HG03175 (cell line): Measurements from ENCODE around the gene PDE4D.

Experiments used
- ATAC-seq: cut with Tn5 transposase; IDR thresholded peaks from one replicate; pipeline ENCODE4 v1.9.1; 2021; ENCODE audit warnings: mild to moderate bottlenecking, moderate library complexity; ENCODE audit not compliant: unreplicated experiment

The PDE4D gene

DNA sequence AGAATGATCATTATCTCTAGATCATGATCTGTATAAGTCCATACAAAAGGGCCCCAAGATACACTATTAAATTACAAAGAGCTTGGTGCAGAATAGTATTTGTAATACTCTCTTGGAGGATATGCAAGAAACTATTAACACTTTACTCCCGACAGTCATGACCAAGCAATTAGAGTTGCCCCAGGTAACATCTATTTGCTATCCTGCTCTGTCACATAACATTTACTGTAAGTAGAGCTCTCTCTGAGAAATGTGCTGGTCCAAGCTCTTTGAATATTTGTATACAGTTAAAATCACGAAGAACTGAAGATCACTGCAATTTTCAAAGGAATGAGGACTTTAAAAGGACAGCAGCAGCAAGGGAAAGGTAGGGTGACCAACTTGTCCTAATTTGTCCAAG, 757.0 kb downstream of the PDE4D start:
- no peak for ATAC-seq

- no peak for ATAC-seq
Observed at GRCh38 chr5:59134471-59135163, 758.9 kb downstream of the PDE4D start.

DNA sequence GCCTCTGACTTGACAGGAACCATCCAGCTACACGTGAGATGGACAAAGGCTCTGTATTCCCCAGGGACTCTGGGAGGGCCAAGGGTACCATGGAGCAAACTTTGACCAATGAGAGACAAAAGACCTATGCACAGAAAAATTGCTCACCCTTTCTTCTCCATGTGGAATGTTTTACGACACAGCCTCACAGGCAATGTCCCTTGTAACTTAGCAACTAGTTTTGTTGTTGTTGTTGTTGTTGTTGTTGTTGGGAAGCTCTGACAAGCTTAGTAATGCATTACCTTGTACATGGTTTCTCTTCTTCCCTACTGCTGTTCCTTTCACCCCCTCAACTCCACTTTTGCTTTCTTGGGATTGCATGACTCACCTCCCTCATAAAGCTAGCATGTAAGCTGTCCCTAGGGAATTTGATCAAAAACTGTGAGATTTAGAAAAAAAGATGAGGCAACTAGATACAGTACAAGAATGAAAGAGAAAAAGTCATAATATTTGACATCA, 759.7 kb downstream of the PDE4D start:
- ATAC-seq = no peak

DNA sequence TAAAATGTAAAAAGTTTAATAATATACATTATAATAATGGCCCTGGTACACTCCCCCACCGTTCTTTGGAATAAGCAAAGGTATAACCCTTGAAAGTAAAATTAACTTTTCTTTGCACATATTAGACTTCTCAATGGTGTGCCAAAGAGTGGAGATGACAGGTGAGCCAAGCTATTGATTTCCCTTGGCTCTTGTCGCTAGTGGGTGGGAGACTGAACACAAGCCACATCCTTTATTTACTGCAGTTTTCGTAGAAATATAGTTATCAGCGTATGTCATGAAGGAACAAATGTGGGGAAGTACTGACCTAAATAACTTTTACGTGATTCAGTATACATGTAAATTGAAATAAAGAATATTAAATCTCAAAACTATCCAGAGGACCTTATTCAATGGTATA, 761.4 kb downstream of the PDE4D start:
- no peak for ATAC-seq

DNA sequence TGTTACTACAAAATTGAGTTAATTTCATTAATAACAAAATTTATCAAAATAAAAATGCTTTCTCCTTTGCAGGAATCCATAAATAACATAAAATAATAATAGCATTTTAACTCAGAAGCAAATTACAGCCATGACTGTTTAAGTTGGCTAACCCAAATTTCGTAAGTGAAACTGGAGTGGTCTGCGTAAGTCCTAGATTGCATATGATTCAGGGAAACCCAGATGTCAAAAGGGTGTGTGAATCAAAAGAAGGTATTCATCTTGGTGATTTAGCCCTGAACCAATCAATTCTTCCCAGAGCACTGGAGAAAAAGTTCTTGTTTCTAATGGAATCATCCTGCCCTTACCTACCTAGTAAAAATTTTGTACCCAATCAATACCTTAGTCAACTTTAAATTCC, 763.1 kb downstream of the PDE4D start:
- no peak for ATAC-seq

GRCh38 chr5:59128646-59129290, 764.8 kb downstream of the PDE4D start:
- no peak for ATAC-seq

DNA sequence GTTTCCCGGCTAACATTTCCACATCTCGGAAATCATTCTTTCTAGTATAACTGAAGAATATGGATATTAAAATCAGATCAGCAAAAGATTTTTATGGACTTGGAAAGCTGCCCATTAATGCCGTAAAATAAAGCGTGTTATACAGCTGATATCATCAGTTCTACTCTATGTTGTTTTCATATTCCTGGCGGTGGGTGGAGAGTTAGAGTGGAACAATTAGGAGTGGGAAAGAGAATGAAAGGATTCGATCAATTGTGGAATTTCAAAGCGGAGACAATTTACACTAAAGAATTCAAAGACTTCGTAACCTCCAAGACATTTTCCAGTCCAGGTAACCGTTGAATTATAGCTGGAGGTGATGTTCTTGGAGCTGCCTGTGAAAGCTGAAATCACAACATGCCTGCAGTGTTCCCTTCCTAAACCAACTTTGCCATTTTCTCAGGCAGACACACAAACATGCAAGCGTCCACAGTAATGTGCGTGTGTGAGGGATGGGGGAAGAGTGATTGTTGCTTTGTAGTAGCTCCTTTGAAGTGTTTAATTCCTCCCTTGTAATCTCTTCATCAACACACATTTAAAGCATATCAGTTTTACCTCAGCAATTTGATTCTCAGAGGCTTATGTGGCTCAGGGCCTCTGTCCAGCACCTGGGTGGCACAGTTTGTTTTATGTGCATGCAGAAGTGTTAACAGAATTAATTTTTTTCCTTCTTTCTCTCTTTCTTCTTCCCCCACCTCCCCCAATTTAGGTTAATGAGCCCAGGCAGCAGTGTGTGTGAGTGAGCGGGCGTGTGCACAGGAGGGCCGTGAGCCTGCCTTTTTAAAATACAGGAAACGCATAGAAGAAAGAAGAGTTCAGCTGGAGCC, 766.6 kb downstream of the PDE4D start:
- ATAC-seq = no peak

GRCh38 chr5:59126016-59126707, 767.4 kb downstream of the PDE4D start:
- ATAC-seq = no peak

DNA sequence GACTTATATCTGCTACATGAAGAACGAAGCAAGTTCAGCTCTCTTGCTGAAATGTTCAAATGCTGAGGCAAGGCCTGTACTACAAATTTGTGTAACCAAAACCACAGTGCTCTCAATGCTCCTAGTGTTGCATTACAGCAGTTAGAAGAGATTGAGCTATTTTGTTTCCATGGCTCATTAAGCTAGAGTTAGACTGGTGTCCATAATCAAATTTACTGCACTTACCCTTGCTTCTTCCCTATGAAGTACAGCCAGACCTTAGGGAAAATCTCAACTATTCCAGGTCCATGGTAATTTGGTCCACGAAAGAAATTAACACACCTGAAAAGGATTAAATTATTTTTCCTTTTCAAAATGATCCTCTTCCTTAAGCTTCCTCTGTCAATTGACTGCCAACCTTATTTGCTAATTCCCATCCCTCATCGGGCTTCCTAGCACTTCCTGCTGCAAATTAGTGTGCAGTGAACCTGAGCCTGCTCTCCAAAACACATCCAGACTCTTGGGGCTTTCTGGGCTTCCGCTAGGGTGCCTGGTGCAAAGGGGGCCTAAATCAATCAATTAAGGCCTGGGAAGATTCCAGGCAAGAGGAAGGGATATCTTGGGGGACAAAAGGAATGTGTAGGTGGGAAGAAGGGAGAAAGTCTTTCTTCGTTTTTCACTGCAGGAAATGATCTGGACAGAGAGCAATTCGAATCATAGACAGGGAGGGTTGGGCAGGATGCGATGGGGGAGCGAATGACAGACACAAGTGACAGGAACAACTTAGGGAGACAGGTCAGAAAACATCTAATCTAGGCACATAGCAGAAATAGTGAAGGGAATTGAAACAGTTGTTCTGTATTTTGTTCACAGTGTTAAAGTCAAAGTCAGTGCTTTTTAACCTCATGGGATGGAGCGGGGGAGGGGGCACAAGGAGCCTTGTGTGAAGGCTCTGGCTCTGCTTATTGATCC, 768.2 kb downstream of the PDE4D start:
- ATAC-seq = no peak

GRCh38 chr5:59123595-59124561, 769.6 kb downstream of the PDE4D start:
- no peak for ATAC-seq

DNA sequence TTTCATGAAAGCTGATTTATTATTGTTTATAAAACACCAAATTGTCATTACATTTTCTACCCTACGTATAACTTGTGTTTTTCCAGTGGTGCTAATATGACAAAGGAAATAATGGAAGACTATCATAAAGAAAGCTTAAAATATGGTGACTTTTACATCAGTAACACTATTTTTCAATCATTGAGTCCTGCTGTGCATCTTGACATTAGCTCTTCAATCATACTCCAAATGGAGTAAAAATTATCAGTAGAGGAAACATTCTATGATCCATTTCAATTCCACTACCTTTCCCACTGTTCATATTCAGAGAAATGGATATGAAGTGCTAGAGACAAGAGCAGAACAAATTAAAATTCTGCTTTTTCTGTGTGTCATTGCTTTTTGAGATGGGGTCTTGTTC, 774.0 kb downstream of the PDE4D start:
- no peak for ATAC-seq

GRCh38 chr5:59117320-59117719, 776.2 kb downstream of the PDE4D start:
- no peak for ATAC-seq

GRCh38 chr5:59116231-59116865, 777.2 kb downstream of the PDE4D start:
- ATAC-seq = no peak

DNA sequence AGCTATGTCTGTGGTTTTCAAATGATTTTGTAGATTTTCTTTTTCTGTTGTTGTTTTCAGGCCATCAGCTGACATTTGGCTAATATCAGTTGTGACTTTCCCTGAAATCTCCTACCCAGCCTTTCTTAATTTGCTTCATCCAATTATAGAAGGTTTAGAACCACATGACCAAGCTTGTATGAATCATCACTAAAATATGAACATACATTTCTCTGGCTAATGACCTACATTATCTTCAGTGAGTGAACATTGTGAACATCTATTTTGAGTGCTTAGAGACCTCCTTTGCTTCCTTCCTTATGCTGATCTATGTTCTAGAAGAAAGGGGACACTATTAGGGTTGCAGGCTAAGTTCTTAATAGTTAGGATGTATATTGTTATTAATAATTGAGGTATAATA, 778.2 kb downstream of the PDE4D start:
- ATAC-seq = no peak

DNA sequence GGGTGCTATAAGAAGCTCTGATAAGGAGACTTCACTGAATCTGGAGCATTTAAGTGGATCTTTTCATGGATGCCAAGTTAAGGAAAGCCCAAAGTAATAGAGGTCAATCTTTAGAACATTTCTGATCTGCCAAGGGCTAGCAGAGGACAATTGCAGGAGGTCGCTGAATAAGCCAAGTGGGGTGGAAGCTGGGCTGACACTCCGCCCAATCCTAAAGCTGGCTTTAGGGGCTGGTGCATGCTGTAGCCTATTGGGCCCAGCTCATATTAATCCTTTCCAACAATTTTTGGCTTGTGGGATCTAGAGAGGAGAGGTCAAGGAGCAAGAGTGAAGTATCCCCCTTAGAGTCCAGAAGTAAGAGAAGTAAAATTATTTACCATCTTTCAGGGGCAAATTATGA, 784.1 kb downstream of the PDE4D start:
- ATAC-seq = no peak

DNA sequence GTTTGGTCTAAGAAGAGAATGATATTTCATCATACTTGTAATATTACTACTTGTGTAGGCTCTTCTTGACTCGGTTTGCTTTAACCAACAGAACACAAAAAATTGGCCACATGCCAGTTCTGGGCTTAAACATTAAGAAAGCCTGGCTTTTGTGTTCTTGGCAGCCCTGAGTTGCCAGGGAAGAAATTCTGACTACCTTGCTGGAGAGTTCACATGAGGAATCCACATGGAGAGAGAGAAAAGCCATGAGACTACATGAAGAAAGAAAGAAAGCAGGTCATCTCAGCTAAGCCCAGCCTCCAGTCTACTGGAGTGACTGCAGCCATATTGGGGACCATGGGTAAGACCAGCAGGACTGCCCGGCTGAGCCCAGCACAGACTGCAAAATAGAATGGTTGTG, 785.8 kb downstream of the PDE4D start:
- no peak for ATAC-seq

GRCh38 chr5:59104400-59105127, 789.0 kb downstream of the PDE4D start:
- ATAC-seq = no peak

DNA sequence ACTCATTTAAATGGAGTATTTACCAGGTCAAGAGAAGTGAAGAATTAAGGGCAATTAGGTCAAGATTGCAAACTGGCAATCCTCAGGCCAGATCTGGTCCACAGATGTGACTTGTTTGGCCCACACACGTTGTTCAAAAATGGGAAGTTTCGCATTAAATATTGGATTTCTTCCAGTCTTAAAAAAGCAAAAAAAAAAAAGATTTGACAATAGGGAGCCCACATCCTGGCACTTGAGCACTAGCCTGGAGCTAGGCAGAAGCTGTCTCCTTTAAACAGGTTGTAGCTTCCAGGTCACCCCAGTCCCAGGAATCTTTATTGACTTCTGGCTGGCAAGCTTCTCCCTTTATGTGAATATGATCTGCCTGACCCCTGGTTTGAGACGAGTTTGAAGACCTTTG, 790.2 kb downstream of the PDE4D start:
- no peak for ATAC-seq
